ENCODE results near the gene OGFOD3. TPM values are rescaled to one million over a fixed set of nuclear protein-coding genes. Genes with fewer than 3 reads are reported as not detected.

The OGFOD3 gene
- total RNA-seq, 4 donors from 2014 or later: 13.0 to 28.7 (median 23.2) TPM

GRCh38 chr17:82435601-82436583 is 17.5 kb upstream of the OGFOD3 start:
- no peak for DNase-seq (ENCODE audit: low spot score in 2 of 2)
- no peak overlapping the region for H3K4me3 ChIP-seq (ENCODE audit: low read depth, poor library complexity, severe bottlenecking)
- intact Hi-C loops (cut with DNase I; ENCODE audit: low total_unique reads): no loop called here
- 83 to 89% methylated on average over 37 to 41 of the region's 43 CpGs for WGBS, 2 donors
- TF ChIP-seq POLR2A (IDR thresholded peaks at IDR 0.05) (no peak), CTCF (IDR thresholded peaks at IDR 0.05) (no peak)

- no peak for DNase-seq (ENCODE audit: low spot score in 2 of 2)
- intact Hi-C loops (cut with DNase I; ENCODE audit: low total_unique reads): no loop called here
- H3K4me3 ChIP-seq (ENCODE audit: low read depth, poor library complexity, severe bottlenecking): no peak overlapping the region
- 88 to 90% methylated on average over 12 of the region's 12 CpGs for WGBS, 2 donors
- no peak for TF ChIP-seq POLR2A (IDR thresholded peaks at IDR 0.05)
- no peak for TF ChIP-seq CTCF (IDR thresholded peaks at IDR 0.05)
Measured at GRCh38 chr17:82435103-82435502, 16.7 kb upstream of the OGFOD3 start.

- intact Hi-C loops (cut with DNase I; ENCODE audit: low total_unique reads): no loop called here
- H3K4me3 ChIP-seq (ENCODE audit: low read depth, poor library complexity, severe bottlenecking): no peak overlapping the region
- TF ChIP-seq POLR2A (IDR thresholded peaks at IDR 0.05): no peak
- no peak for TF ChIP-seq CTCF (IDR thresholded peaks at IDR 0.05)
- no peak for DNase-seq (ENCODE audit: low spot score in 2 of 2)
- 43 to 53% methylated on average over 3 of the region's 3 CpGs for WGBS, 2 donors
Measured at GRCh38 chr17:82434216-82434565, 15.8 kb upstream of the OGFOD3 start.

- intact Hi-C loops (cut with DNase I; ENCODE audit: low total_unique reads): no loop called here
- no peak for DNase-seq (ENCODE audit: low spot score in 2 of 2)
- TF ChIP-seq CTCF (IDR thresholded peaks at IDR 0.05): no peak
- H3K4me3 ChIP-seq (ENCODE audit: low read depth, poor library complexity, severe bottlenecking): no peak overlapping the region
- WGBS, 2 donors: 86 to 92% methylated on average over 22 to 31 of the region's 32 CpGs
Measured at GRCh38 chr17:82433560-82434215, 15.3 kb upstream of the OGFOD3 start.

- DNase-seq (ENCODE audit: low spot score in 2 of 2): no peak
- WGBS, 2 donors: 85 to 86% methylated on average over 8 of the region's 8 CpGs
- intact Hi-C loops (cut with DNase I; ENCODE audit: low total_unique reads): no loop called here
Measured at GRCh38 chr17:82432017-82432416, 13.6 kb upstream of the OGFOD3 start.

More at GRCh38 chr17:82432017-82432416, 13.6 kb upstream of the OGFOD3 start:
- no peak overlapping the region for H3K4me3 ChIP-seq (ENCODE audit: low read depth, poor library complexity, severe bottlenecking)
- no peak for TF ChIP-seq CTCF (IDR thresholded peaks at IDR 0.05)
- no peak for TF ChIP-seq POLR2A (IDR thresholded peaks at IDR 0.05)
